OCI-LY3 (cell line): ENCODE results near the gene DYRK1A.

Source experiments
- EZH2phosphoT487 ChIP-seq: fragments of 200-600 bp; shearing (Covaris generic); IDR thresholded peaks from 2 replicates; pipeline ENCODE4 v1.6.1; 2018; ENCODE audit warnings: antibody characterized with exemption, mixed run types, low read depth
- TF ChIP-seq, protein P1 (sequence below): fragments of 200-600, 300-600 bp; sonication (generic); IDR thresholded peaks from 2 replicates; pipeline ENCODE4 v1.5.1; 2014; ENCODE audit warnings: antibody characterized with exemption, low read length, low read depth

DNA sequence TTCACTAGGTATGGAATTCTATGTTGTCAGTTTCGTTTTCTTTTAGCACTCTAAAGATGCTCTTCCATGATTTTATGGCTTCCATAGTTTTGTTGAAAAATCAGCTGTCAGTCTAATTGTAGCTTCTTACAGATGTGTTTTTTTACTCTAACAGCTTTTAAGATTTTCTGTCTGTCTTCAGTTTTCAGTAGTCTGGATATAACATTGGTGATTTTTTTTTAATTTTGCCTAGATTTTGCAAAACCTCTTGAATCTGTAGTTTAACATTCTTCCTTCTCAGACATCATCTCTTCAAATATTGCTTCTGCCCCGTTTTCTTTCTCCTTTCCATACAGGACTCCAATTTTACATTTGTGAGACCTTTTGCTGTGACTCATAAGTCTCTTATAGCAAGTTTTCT lies 17.9 kb upstream of the DYRK1A start:
- TF ChIP-seq, protein P1, sequence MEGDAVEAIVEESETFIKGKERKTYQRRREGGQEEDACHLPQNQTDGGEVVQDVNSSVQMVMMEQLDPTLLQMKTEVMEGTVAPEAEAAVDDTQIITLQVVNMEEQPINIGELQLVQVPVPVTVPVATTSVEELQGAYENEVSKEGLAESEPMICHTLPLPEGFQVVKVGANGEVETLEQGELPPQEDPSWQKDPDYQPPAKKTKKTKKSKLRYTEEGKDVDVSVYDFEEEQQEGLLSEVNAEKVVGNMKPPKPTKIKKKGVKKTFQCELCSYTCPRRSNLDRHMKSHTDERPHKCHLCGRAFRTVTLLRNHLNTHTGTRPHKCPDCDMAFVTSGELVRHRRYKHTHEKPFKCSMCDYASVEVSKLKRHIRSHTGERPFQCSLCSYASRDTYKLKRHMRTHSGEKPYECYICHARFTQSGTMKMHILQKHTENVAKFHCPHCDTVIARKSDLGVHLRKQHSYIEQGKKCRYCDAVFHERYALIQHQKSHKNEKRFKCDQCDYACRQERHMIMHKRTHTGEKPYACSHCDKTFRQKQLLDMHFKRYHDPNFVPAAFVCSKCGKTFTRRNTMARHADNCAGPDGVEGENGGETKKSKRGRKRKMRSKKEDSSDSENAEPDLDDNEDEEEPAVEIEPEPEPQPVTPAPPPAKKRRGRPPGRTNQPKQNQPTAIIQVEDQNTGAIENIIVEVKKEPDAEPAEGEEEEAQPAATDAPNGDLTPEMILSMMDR, result no peak
- no peak for TF ChIP-seq EZH2phosphoT487
